ENCODE data around the gene HTR4. TPM values are rescaled to one million over a fixed set of nuclear protein-coding genes. Genes with fewer than 3 reads are reported as not detected.

HTR4 gene
- total and polyA plus RNA-seq, 2 donors (not counting 3 experiments of a cell fraction or from before 2014, with no cell fraction given) = not detected

- H4K20me1 ChIP-seq (replicated peaks; ENCODE audit: control insufficient read depth, extremely low read depth, insufficient read depth, low read length) = no peaks in the 10 kb centered on the region
- CTCF ChIA-PET = interaction anchor here (0.7 kb wide), 1 partner anchor 172 kb away, joined by 4 read pairs; no protein-coding TSS in a partner anchor
- no peak overlapping the region for H3K4me2 ChIP-seq (ENCODE audit: insufficient read depth, low read length)
- peaks cover 3% of the 10 kb centered on the region for H3K4me1 ChIP-seq (ENCODE audit: control insufficient read depth, extremely low read depth, insufficient read depth, low read length)
- dilution Hi-C loops (cut with MboI; ENCODE audit: extremely low pct_ligation_motif_present, low sequenced_read_pairs) (no loop called here), intact Hi-C loops (cut with micrococcal nuclease) (no loop called here)
- no peak overlapping the region for H2AFZ ChIP-seq (ENCODE audit: low read depth, low read length)
- no peak for TF ChIP-seq GATA2 (IDR thresholded peaks at IDR 0.05; ENCODE audit: insufficient read depth, insufficient read length, low read depth, low read length)
- no peak for TF ChIP-seq POLR2A (IDR thresholded peaks at IDR 0.05; ENCODE audit: low read depth, low read length)
- no peak for TF ChIP-seq MAX (IDR thresholded peaks at IDR 0.05; ENCODE audit: insufficient read depth, insufficient read length)
- TF ChIP-seq EZH2 (IDR thresholded peaks at IDR 0.05; ENCODE audit: borderline replicate concordance, low read depth, low read length, severe bottlenecking) = no peak
- no peak for TF ChIP-seq MYC (IDR thresholded peaks at IDR 0.05; ENCODE audit: low read depth, low read length)
- TF ChIP-seq JUN (IDR thresholded peaks at IDR 0.05; ENCODE audit: borderline replicate concordance, insufficient read depth, insufficient read length, low read depth) = no peak
- TF ChIP-seq FOS (IDR thresholded peaks at IDR 0.05; ENCODE audit: borderline replicate concordance, insufficient read depth, low read length) = no peak
- TF ChIP-seq POLR2AphosphoS5 (IDR thresholded peaks at IDR 0.05; ENCODE audit: insufficient read depth, low read depth, low read length) = no peak
- no peak for TF ChIP-seq CTCF (IDR thresholded peaks at IDR 0.05; ENCODE audit: extremely low read depth in 1 of 2, insufficient read depth in 1 of 2, low read depth in 1 of 2, low read length in 2 of 2)
- H3K9ac ChIP-seq (replicated peaks; ENCODE audit: extremely low read depth, insufficient read depth, low read length) = no peak overlapping the region
- no TSS peak for BruUV-seq (replicated peaks)
- H3K79me2 ChIP-seq (ENCODE audit: control insufficient read depth, insufficient read depth, low read length) = no peaks in the 10 kb centered on the region
- H3K4me3 ChIP-seq (replicated peaks in 1 of 3; ENCODE audit: insufficient read depth in 1 of 3, low read depth in 1 of 3, low read length in 3 of 3) = no peak overlapping the region
- POLR2A ChIA-PET = no interaction called here
- no peaks in the 10 kb centered on the region for H3K9me3 ChIP-seq (replicated peaks; ENCODE audit: control insufficient read depth, insufficient read depth, low read length)
- no peak overlapping the region for H3K27ac ChIP-seq (ENCODE audit: insufficient read depth, low read depth, low read length)
- H3K9me1 ChIP-seq (replicated peaks; ENCODE audit: control insufficient read depth, extremely low read depth, insufficient read depth, low read length) = no peaks in the 10 kb centered on the region
- peaks cover 0 to 3% of the 10 kb centered on the region in 2 experiments for H3K27me3 ChIP-seq (ENCODE audit: control insufficient read depth in 2 of 2, insufficient read depth in 2 of 2, low read length in 2 of 2)
- DNase-seq (ENCODE audit: low read depth, low spot score) (peak; percentile 79), FAIRE-seq (peak; percentile 77)
- H3K36me3 ChIP-seq (ENCODE audit: control insufficient read depth in 2 of 2, extremely low read depth in 1 of 2, insufficient read depth in 2 of 2, low read length in 2 of 2) = no peaks in the 10 kb centered on the region
Observed at GRCh38 chr5:148559461-148559860, 94.9 kb downstream of the HTR4 start.
